Prostate gland (tissue), 2 donors: ENCODE results near the gene UNC79.
"Not testable (repeated sequence)": the region's sequence is repeated elsewhere in the genome, so short reads cannot be mapped to it uniquely, and the experiment has no call there.

Source experiments
- CTCF ChIP-seq, 4 experiments: fragments of 200-600 bp in 2 of 4; fragments of 450-650 bp in 2 of 4; sonication (generic) in 2 of 4; IDR thresholded peaks; 1 replicate in 3 of 4; 2 replicates in 1 of 4; pipeline ENCODE4 v1.5.1; 2016 to 2019; ENCODE audit warnings: antibody characterized with exemption in 4 of 4, mild to moderate bottlenecking in 2 of 4, moderate library complexity in 2 of 4
- POLR2AphosphoS5 ChIP-seq: sonication (generic); formaldehyde crosslinking; IDR thresholded peaks from one replicate; pipeline ENCODE4 v1.6.1; 2017; ENCODE audit warnings: antibody characterized with exemption

GRCh38 chr14:93425136-93425535 is 5.6 kb upstream of the UNC79 start:
- not testable (repeated sequence) for TF ChIP-seq POLR2AphosphoS5; CTCF (IDR thresholded peaks at IDR 0.05)
